ENCODE measurements around the gene PLCH1. TPM values are rescaled to one million over a fixed set of nuclear protein-coding genes. Genes with fewer than 3 reads are reported as not detected.

The PLCH1 gene
- total RNA-seq, 5 donors from 2014 or later (not counting 1 experiment from before 2014, with no cell fraction given) = 0.06 to 0.12 (median 0.09) TPM; not detected in 1

- POLR2A ChIA-PET = no interaction called here
- DNase-seq = no peak
- Histone ChIP-seq H3K36me3 (ENCODE audit: control insufficient read depth in 2 of 2, extremely low read depth in 1 of 2, insufficient read depth in 1 of 2, low read length in 1 of 2) (no peaks in the 10 kb centered on the region), H3K4me3 (ENCODE audit: control insufficient read depth in 1 of 2, extremely low read depth in 1 of 2, low read length in 1 of 2) (no peak overlapping the region), H3K9me3 (no peaks in the 10 kb centered on the region), H3K27me3 (replicated peaks in 1 of 2; ENCODE audit: control insufficient read depth in 2 of 2, extremely low read depth in 1 of 2, insufficient read depth in 2 of 2, low read length in 1 of 2) (no peaks in the 10 kb centered on the region), H3K4me1 (ENCODE audit: control insufficient read depth in 1 of 2, extremely low read depth in 1 of 2, insufficient read depth in 2 of 2, low read length in 2 of 2) (no peaks in the 10 kb centered on the region), H3K27ac (ENCODE audit: low read length) (no peak overlapping the region)
- CTCF ChIA-PET = no interaction called here
- Mint-ChIP-seq H3K27ac (no peak overlapping the region), H3K4me1 (no peaks in the 10 kb centered on the region), H3K36me3 (no peaks in the 10 kb centered on the region), H3K9me3 (no peaks in the 10 kb centered on the region), H3K4me3 (no peak overlapping the region), H3K27me3 (peaks cover 5 to 6% of the 10 kb centered on the region in 2 donors)
- ATAC-seq (replicated peaks in 1 of 4) = no peak
- 82% methylated on average over 5 of the region's 14 CpGs for WGBS (ENCODE audit: insufficient coverage)
Measured at GRCh38 chr3:155676252-155676981, 68.5 kb downstream of the PLCH1 start.

- ChIA-PET CTCF (no interaction called here), POLR2A (no interaction called here)
- no peak overlapping the region for H3K27ac ChIP-seq (ENCODE audit: low read length)
- no peaks in the 10 kb centered on the region for H3K9me3 ChIP-seq
- Mint-ChIP-seq H3K36me3 (no peaks in the 10 kb centered on the region), H3K27ac (no peak overlapping the region), H3K4me3 (no peak overlapping the region), H3K9me3 (no peaks in the 10 kb centered on the region), H3K4me1 (no peaks in the 10 kb centered on the region), H3K27me3 (peaks cover 7 to 12% of the 10 kb centered on the region in 2 donors)
- DNase-seq (no peak), ATAC-seq (replicated peaks in 1 of 4) (no peak)
- no peaks in the 10 kb centered on the region for H3K4me1 ChIP-seq (ENCODE audit: control insufficient read depth in 1 of 2, extremely low read depth in 1 of 2, insufficient read depth in 2 of 2, low read length in 2 of 2)
- H3K36me3 ChIP-seq (ENCODE audit: control insufficient read depth in 2 of 2, extremely low read depth in 1 of 2, insufficient read depth in 1 of 2, low read length in 1 of 2) = no peaks in the 10 kb centered on the region
- H3K4me3 ChIP-seq (ENCODE audit: control insufficient read depth in 1 of 2, extremely low read depth in 1 of 2, low read length in 1 of 2) = no peak overlapping the region
- no peaks in the 10 kb centered on the region for H3K27me3 ChIP-seq (replicated peaks in 1 of 2; ENCODE audit: control insufficient read depth in 2 of 2, extremely low read depth in 1 of 2, insufficient read depth in 2 of 2, low read length in 1 of 2)
- WGBS (ENCODE audit: insufficient coverage) = no CpG with 5 or more reads among the region's 1 CpG
Measured at GRCh38 chr3:155675094-155675493, 69.8 kb downstream of the PLCH1 start.

- no peaks in the 10 kb centered on the region for H3K9me3 Mint-ChIP-seq
- H3K27me3 Mint-ChIP-seq = peaks cover 7 to 12% of the 10 kb centered on the region in 2 donors
- no peaks in the 10 kb centered on the region for H3K9me3 ChIP-seq
- no peaks in the 10 kb centered on the region for H3K4me1 Mint-ChIP-seq
- no peak overlapping the region for H3K4me3 Mint-ChIP-seq
- ChIA-PET CTCF (no interaction called here), POLR2A (no interaction called here)
- WGBS (ENCODE audit: insufficient coverage) = no CpG with 5 or more reads among the region's 4 CpGs
- no peaks in the 10 kb centered on the region for H3K36me3 Mint-ChIP-seq
- H3K27ac ChIP-seq (ENCODE audit: low read length) = no peak overlapping the region
- no peaks in the 10 kb centered on the region for H3K27me3 ChIP-seq (replicated peaks in 1 of 2; ENCODE audit: control insufficient read depth in 2 of 2, extremely low read depth in 1 of 2, insufficient read depth in 2 of 2, low read length in 1 of 2)
- H3K4me1 ChIP-seq (ENCODE audit: control insufficient read depth in 1 of 2, extremely low read depth in 1 of 2, insufficient read depth in 2 of 2, low read length in 2 of 2) = no peaks in the 10 kb centered on the region
- H3K27ac Mint-ChIP-seq = no peak overlapping the region
- no peaks in the 10 kb centered on the region for H3K36me3 ChIP-seq (ENCODE audit: control insufficient read depth in 2 of 2, extremely low read depth in 1 of 2, insufficient read depth in 1 of 2, low read length in 1 of 2)
- ATAC-seq (replicated peaks in 1 of 4) (no peak), DNase-seq (no peak)
- no peak overlapping the region for H3K4me3 ChIP-seq (ENCODE audit: control insufficient read depth in 1 of 2, extremely low read depth in 1 of 2, low read length in 1 of 2)
Measured at GRCh38 chr3:155673421-155673820, 71.5 kb downstream of the PLCH1 start.

GRCh38 chr3:155670335-155670734 is 74.5 kb downstream of the PLCH1 start:
- Histone ChIP-seq H3K4me1 (ENCODE audit: control insufficient read depth in 1 of 2, extremely low read depth in 1 of 2, insufficient read depth in 2 of 2, low read length in 2 of 2) (no peaks in the 10 kb centered on the region), H3K36me3 (ENCODE audit: control insufficient read depth in 2 of 2, extremely low read depth in 1 of 2, insufficient read depth in 1 of 2, low read length in 1 of 2) (no peaks in the 10 kb centered on the region), H3K4me3 (ENCODE audit: control insufficient read depth in 1 of 2, extremely low read depth in 1 of 2, low read length in 1 of 2) (no peak overlapping the region), H3K9me3 (no peaks in the 10 kb centered on the region), H3K27me3 (replicated peaks in 1 of 2; ENCODE audit: control insufficient read depth in 2 of 2, extremely low read depth in 1 of 2, insufficient read depth in 2 of 2, low read length in 1 of 2) (no peaks in the 10 kb centered on the region), H3K27ac (ENCODE audit: low read length) (no peak overlapping the region)
- H3K36me3 Mint-ChIP-seq = no peaks in the 10 kb centered on the region
- ATAC-seq (replicated peaks in 1 of 4) (no peak), DNase-seq (no peak)
- H3K4me3 Mint-ChIP-seq = no peak overlapping the region
- ChIA-PET CTCF (no interaction called here), POLR2A (no interaction called here)
- H3K4me1 Mint-ChIP-seq = no peaks in the 10 kb centered on the region
- peaks cover 6 to 7% of the 10 kb centered on the region in 2 donors for H3K27me3 Mint-ChIP-seq
- WGBS (ENCODE audit: insufficient coverage) = no CpG with 5 or more reads among the region's 2 CpGs
- no peak overlapping the region for H3K27ac Mint-ChIP-seq
- no peaks in the 10 kb centered on the region for H3K9me3 Mint-ChIP-seq

- no peaks in the 10 kb centered on the region for H3K4me1 Mint-ChIP-seq
- Histone ChIP-seq H3K4me3 (ENCODE audit: control insufficient read depth in 1 of 2, extremely low read depth in 1 of 2, low read length in 1 of 2) (no peak overlapping the region), H3K27ac (ENCODE audit: low read length) (no peak overlapping the region), H3K27me3 (replicated peaks in 1 of 2; ENCODE audit: control insufficient read depth in 2 of 2, extremely low read depth in 1 of 2, insufficient read depth in 2 of 2, low read length in 1 of 2) (no peaks in the 10 kb centered on the region), H3K9me3 (no peaks in the 10 kb centered on the region), H3K4me1 (ENCODE audit: control insufficient read depth in 1 of 2, extremely low read depth in 1 of 2, insufficient read depth in 2 of 2, low read length in 2 of 2) (no peaks in the 10 kb centered on the region), H3K36me3 (ENCODE audit: control insufficient read depth in 2 of 2, extremely low read depth in 1 of 2, insufficient read depth in 1 of 2, low read length in 1 of 2) (no peaks in the 10 kb centered on the region)
- H3K36me3 Mint-ChIP-seq = no peaks in the 10 kb centered on the region
- no peak overlapping the region for H3K4me3 Mint-ChIP-seq
- ChIA-PET CTCF (no interaction called here), POLR2A (no interaction called here)
- 69% methylated on average over 2 of the region's 2 CpGs for WGBS (ENCODE audit: insufficient coverage)
- ATAC-seq (replicated peaks in 1 of 4) = no peak
- H3K9me3 Mint-ChIP-seq = no peaks in the 10 kb centered on the region
- DNase-seq = no peak
- H3K27ac Mint-ChIP-seq = no peak overlapping the region
- H3K27me3 Mint-ChIP-seq = peaks cover 6 to 7% of the 10 kb centered on the region in 2 donors
Measured at GRCh38 chr3:155667988-155668387, 76.9 kb downstream of the PLCH1 start.

- POLR2A ChIA-PET = no interaction called here
- Mint-ChIP-seq H3K9me3 (no peaks in the 10 kb centered on the region), H3K36me3 (no peaks in the 10 kb centered on the region), H3K27me3 (peaks cover 0 to 3% of the 10 kb centered on the region in 2 donors), H3K4me1 (no peaks in the 10 kb centered on the region), H3K27ac (no peak overlapping the region), H3K4me3 (no peak overlapping the region)
- Histone ChIP-seq H3K27me3 (replicated peaks in 1 of 2; ENCODE audit: control insufficient read depth in 2 of 2, extremely low read depth in 1 of 2, insufficient read depth in 2 of 2, low read length in 1 of 2) (no peaks in the 10 kb centered on the region), H3K9me3 (no peaks in the 10 kb centered on the region), H3K27ac (ENCODE audit: low read length) (no peak overlapping the region), H3K4me3 (ENCODE audit: control insufficient read depth in 1 of 2, extremely low read depth in 1 of 2, low read length in 1 of 2) (no peak overlapping the region), H3K36me3 (ENCODE audit: control insufficient read depth in 2 of 2, extremely low read depth in 1 of 2, insufficient read depth in 1 of 2, low read length in 1 of 2) (no peaks in the 10 kb centered on the region), H3K4me1 (ENCODE audit: control insufficient read depth in 1 of 2, extremely low read depth in 1 of 2, insufficient read depth in 2 of 2, low read length in 2 of 2) (no peaks in the 10 kb centered on the region)
- CTCF ChIA-PET = interaction anchor here in 1 of 2 donors (1.3 kb wide), 1 partner anchor 37 kb away, joined by 3 read pairs; no protein-coding TSS in a partner anchor
- WGBS (ENCODE audit: insufficient coverage) = 100% methylated on average over 1 of the region's 4 CpGs
- no peak for DNase-seq
- no peak for ATAC-seq (replicated peaks in 1 of 4)
Measured at GRCh38 chr3:155664925-155665695, 79.8 kb downstream of the PLCH1 start.
